H1 (cell line): Measurements from ENCODE around the gene TMSB10. TPM values are rescaled to one million over a fixed set of nuclear protein-coding genes. Genes with fewer than 3 reads are reported as not detected.
A peak's percentile ranks its signal among the peaks of the same experiment; 100 is the strongest.

Source experiments
- CTCF ChIA-PET: fragments of 300-600 bp; sonication (Branson Sonifier 250); formaldehyde crosslinking; loops from one replicate; lab custom pipeline; 2021; ENCODE audit not compliant: partially characterized antibody; lab: Charles Lee
- POLR2A ChIA-PET: fragments of 300-600 bp; sonication (Branson Sonifier 250); formaldehyde crosslinking; loops from one replicate; lab custom pipeline; 2021; ENCODE audit warnings: inconsistent platforms; ENCODE audit not compliant: partially characterized antibody; lab: Charles Lee
- DNase-seq, 2 experiments: peaks; one replicate each; pipeline versions ENCODE4 v3.0.0 to v3.0.0-alpha.2; 2010 to 2022; ENCODE audit warnings: low spot score in 2 of 2, low read depth in 1 of 2, mixed read lengths in 1 of 2
- FAIRE-seq: peaks from 2 replicates; lab custom pipeline; 2011; peaks lifted over from hg19 to GRCh38; lab: Jason Lieb, UNC
- H2AFZ ChIP-seq: 2 replicates; pipeline ENCODE4 v1.8.1; 2012; ENCODE audit warnings: low read length, inconsistent platforms
- H2AK5ac ChIP-seq: 2 replicates; pipeline ENCODE4 v1.6.1; 2013; ENCODE audit warnings: low read depth, low read length
- H2BK120ac ChIP-seq: replicated peaks from 2 replicates; pipeline ENCODE3; 2013; ENCODE audit warnings: low read depth, low read length, inconsistent platforms
- H2BK12ac ChIP-seq: 2 replicates; pipeline ENCODE4 v1.6.1; 2013; ENCODE audit warnings: low read depth, low read length
- H2BK15ac ChIP-seq: 2 replicates; pipeline ENCODE4 v1.6.1; 2013; ENCODE audit warnings: low read length
- H2BK20ac ChIP-seq: 2 replicates; pipeline ENCODE4 v1.6.1; 2013; ENCODE audit warnings: low read length
- H2BK5ac ChIP-seq: 2 replicates; pipeline ENCODE4 v1.6.1; 2013; ENCODE audit warnings: low read depth, low read length
- H3K14ac ChIP-seq: 2 replicates; pipeline ENCODE4 v1.6.1; 2013; ENCODE audit warnings: inconsistent platforms; ENCODE audit not compliant: insufficient read length
- H3K18ac ChIP-seq: 2 replicates; pipeline ENCODE4 v1.6.1; 2013; ENCODE audit warnings: low read length; ENCODE audit errors: extremely low read depth
- H3K23ac ChIP-seq: 2 replicates; pipeline ENCODE4 v1.6.1; 2013; ENCODE audit warnings: inconsistent platforms; ENCODE audit not compliant: insufficient read length
- H3K23me2 ChIP-seq: 2 replicates; pipeline ENCODE4 v1.6.1; 2013; ENCODE audit warnings: low read depth, low read length
- H3K27ac ChIP-seq: 2 replicates; pipeline ENCODE4 v1.6.1; 2011; ENCODE audit warnings: low read depth, low read length, inconsistent platforms
- H3K27me3 ChIP-seq, 4 experiments: replicated peaks in 1 of 4; 1 replicate in 1 of 4; 2 replicates in 3 of 4; pipeline versions ENCODE4 v1.6.1 to v1.8.1; 2011 to 2013; ENCODE audit warnings: low read length in 3 of 4, mild to moderate bottlenecking in 3 of 4, inconsistent platforms in 2 of 4, mixed read lengths in 2 of 4, moderate library complexity in 1 of 4; ENCODE audit not compliant: control insufficient read depth in 3 of 4, insufficient read depth in 3 of 4; ENCODE audit errors: extremely low read depth in 1 of 4
- H3K36me3 ChIP-seq, 4 experiments: 2 replicates each; pipeline versions ENCODE4 v1.6.1 to v1.8.1; 2011 to 2013; ENCODE audit warnings: mild to moderate bottlenecking in 4 of 4, low read length in 3 of 4, moderate library complexity in 2 of 4, control low read depth in 1 of 4, inconsistent platforms in 1 of 4; ENCODE audit not compliant: insufficient read depth in 4 of 4, control insufficient read depth in 2 of 4
- H3K4ac ChIP-seq: replicated peaks from 2 replicates; pipeline ENCODE3; 2013; ENCODE audit warnings: low read length, low read depth, mixed read lengths, inconsistent platforms; ENCODE audit not compliant: insufficient read length
- H3K4me1 ChIP-seq, 4 experiments: replicated peaks in 1 of 4; 1 replicate in 1 of 4; 2 replicates in 3 of 4; pipeline versions ENCODE4 v1.6.1 to v1.8.1; 2011 to 2013; ENCODE audit warnings: low read length in 3 of 4, inconsistent platforms in 2 of 4, mixed read lengths in 1 of 4; ENCODE audit not compliant: insufficient read depth in 4 of 4, control insufficient read depth in 3 of 4
- H3K4me2 ChIP-seq, 2 experiments: 2 replicates each; pipeline versions ENCODE4 v1.6.1 to v1.8.1; 2011 to 2013; ENCODE audit warnings: low read depth in 2 of 2, low read length in 2 of 2, control low read depth in 1 of 2, inconsistent platforms in 1 of 2, mild to moderate bottlenecking in 1 of 2; ENCODE audit not compliant: insufficient read depth in 1 of 2
- H3K4me3 ChIP-seq, 4 experiments: fragments of 200-600, 300-600 bp in 1 of 4; sonication (generic), shearing (Covaris generic), sonication (Bioruptor Twin) in 1 of 4; 2 replicates each; pipeline versions ENCODE4 v1.5.1 to v1.8.1; 2011 to 2016; ENCODE audit warnings: low read length in 4 of 4, low read depth in 3 of 4, control low read depth in 2 of 4, inconsistent platforms in 2 of 4, mild to moderate bottlenecking in 2 of 4, mixed read lengths in 1 of 4, moderate library complexity in 1 of 4; ENCODE audit not compliant: insufficient read depth in 2 of 4; ENCODE audit errors: extremely low read depth in 1 of 4
- H3K56ac ChIP-seq: replicated peaks from 2 replicates; pipeline ENCODE3; 2013; ENCODE audit warnings: low read depth, mild to moderate bottlenecking, mixed read lengths, low read length, inconsistent platforms; ENCODE audit not compliant: insufficient read length
- H3K79me1 ChIP-seq: 2 replicates; pipeline ENCODE4 v1.6.1; 2013; ENCODE audit warnings: low read depth, low read length, control low read depth
- H3K79me2 ChIP-seq, 2 experiments: 2 replicates each; pipeline versions ENCODE4 v1.6.1 to v1.8.1; 2012 to 2013; ENCODE audit warnings: low read length in 2 of 2, mild to moderate bottlenecking in 2 of 2, inconsistent platforms in 1 of 2; ENCODE audit not compliant: insufficient read depth in 2 of 2, control insufficient read depth in 1 of 2
- H3K9ac ChIP-seq, 4 experiments: replicated peaks in 1 of 4; 1 replicate in 1 of 4; 2 replicates in 3 of 4; pipeline versions ENCODE4 v1.6.1 to v1.8.1; 2011 to 2013; ENCODE audit warnings: low read depth in 3 of 4, low read length in 3 of 4, control low read depth in 2 of 4, mild to moderate bottlenecking in 2 of 4, moderate library complexity in 2 of 4, inconsistent platforms in 1 of 4; ENCODE audit errors: extremely low read depth in 1 of 4
- H3K9me3 ChIP-seq, 2 experiments: 2 replicates each; pipeline versions ENCODE4 v1.6.1 to v1.8.1; 2012 to 2013; ENCODE audit warnings: mild to moderate bottlenecking in 2 of 2, moderate library complexity in 2 of 2, control low read depth in 1 of 2, inconsistent platforms in 1 of 2, low read depth in 1 of 2, low read length in 1 of 2, mixed read lengths in 1 of 2; ENCODE audit not compliant: insufficient read depth in 2 of 2
- H4K20me1 ChIP-seq, 2 experiments: replicated peaks in 1 of 2; 2 replicates each; pipeline versions ENCODE3 to v1.8.1; 2011 to 2013; ENCODE audit warnings: inconsistent platforms in 2 of 2, low read length in 2 of 2, mild to moderate bottlenecking in 1 of 2; ENCODE audit not compliant: insufficient read depth in 2 of 2, control insufficient read depth in 1 of 2
- H4K5ac ChIP-seq: 2 replicates; pipeline ENCODE4 v1.6.1; 2013; ENCODE audit warnings: low read length, low read depth, mixed read lengths, inconsistent platforms; ENCODE audit not compliant: insufficient read length
- H4K8ac ChIP-seq: 2 replicates; pipeline ENCODE4 v1.8.0; 2013; ENCODE audit warnings: mild to moderate bottlenecking, moderate library complexity, low read length, inconsistent platforms; ENCODE audit not compliant: insufficient read depth; ENCODE audit errors: extremely low read depth
- H4K91ac ChIP-seq: replicated peaks from 2 replicates; pipeline ENCODE3; 2013; ENCODE audit warnings: low read length, mixed read lengths, inconsistent platforms; ENCODE audit not compliant: insufficient read length
- GTF2F1 ChIP-seq: IDR thresholded peaks from 2 replicates; pipeline ENCODE4 v1.6.1; 2012; ENCODE audit warnings: low read depth, low read length, improper control_type of control experiment, borderline replicate concordance
- JUND ChIP-seq: IDR thresholded peaks from 2 replicates; pipeline ENCODE4 v1.6.1; 2011; ENCODE audit warnings: mild to moderate bottlenecking, improper control_type of control experiment, low read length
- POLR2A ChIP-seq, 2 experiments: IDR thresholded peaks; 1 replicate in 1 of 2; 2 replicates in 1 of 2; pipeline ENCODE4 v1.6.1; 2011; ENCODE audit warnings: low read depth in 2 of 2, low read length in 2 of 2, mild to moderate bottlenecking in 2 of 2; ENCODE audit errors: control extremely low read depth in 1 of 2
- POLR2AphosphoS5 ChIP-seq: IDR thresholded peaks from 2 replicates; pipeline ENCODE4 v1.6.1; 2011; ENCODE audit warnings: low read depth, low read length
- RFX5 ChIP-seq: IDR thresholded peaks from 2 replicates; pipeline ENCODE4 v1.6.1; 2011; ENCODE audit warnings: low read depth, low read length, improper control_type of control experiment, borderline replicate concordance
- SIN3A ChIP-seq, 2 experiments: IDR thresholded peaks in 1 of 2; conservative IDR thresholded peaks in 1 of 2; 2 replicates each; pipeline ENCODE4 v1.6.1; 2011 to 2012; ENCODE audit warnings: low read length in 2 of 2, improper control_type of control experiment in 1 of 2, low read depth in 1 of 2, mild to moderate bottlenecking in 1 of 2
- TAF1 ChIP-seq: IDR thresholded peaks from 2 replicates; pipeline ENCODE4 v1.6.1; 2011; ENCODE audit warnings: mild to moderate bottlenecking, low read depth, low read length
- TAF7 ChIP-seq: optimal IDR thresholded peaks from 2 replicates; pipeline ENCODE3; 2011; ENCODE audit warnings: low read depth, mild to moderate bottlenecking, inconsistent platforms, low read length, moderate library complexity, borderline replicate concordance
- TBP ChIP-seq: IDR thresholded peaks from 2 replicates; pipeline ENCODE4 v1.6.1; 2011; ENCODE audit warnings: low read depth, low read length, improper control_type of control experiment
- WGBS, 2 experiments: shearing (Covaris generic) in 1 of 2; methylation state at CpG; one replicate each; pipeline versions ENCODE4 v1.1.6 to v1.1.7; 2013 to 2015; ENCODE audit warnings: low lambda C conversion rate in 2 of 2, mixed read lengths in 2 of 2, inconsistent platforms in 1 of 2, low coverage in 1 of 2, missing lambda C conversion rate in 1 of 2; ENCODE audit not compliant: insufficient replicate concordance in 2 of 2, insufficient coverage in 1 of 2, insufficient read length in 1 of 2; ENCODE audit errors: extremely low coverage in 1 of 2, missing lambda C conversion rate in 1 of 2; 5-methylcytosine and 5-hydroxymethylcytosine counted together
- polyA plus RNA-seq, 7 experiments: library from polyadenylated mRNA; depleted of rRNA in 3 of 7; stranded (reverse) in 5 of 7; unstranded in 2 of 7; fragments of >200 nt in 5 of 7; fragments of 200-250 nt in 2 of 7; gene quantifications; 1 replicate in 5 of 7; 2 replicates in 1 of 7; 4 replicates in 1 of 7; pipeline versions ENCODE4 v1.2.1 to v1.2.3, GENCODE V29; 2011 to 2013; ENCODE audit warnings: missing spikeins in 2 of 7, mixed read lengths in 2 of 7
- total RNA-seq: library from RNA; stranded (reverse); fragmentation: NEBNext Ultra II Directional; extraction: Animal tissue kit (Norgen Biotek cat#: 25700); gene quantifications from 2 replicates; pipeline ENCODE4 v1.2.1, GENCODE V29; 2021
- TF ChIP-seq, protein P1 (sequence below): IDR thresholded peaks from 2 replicates; pipeline ENCODE4 v1.6.1; 2012; ENCODE audit warnings: inconsistent platforms
- TF ChIP-seq, protein P2 (sequence below): IDR thresholded peaks from 2 replicates; pipeline ENCODE4 v1.6.1; 2012; ENCODE audit warnings: inconsistent platforms

The TMSB10 gene
- total and polyA plus RNA-seq, 2 of the 8 experiments (the other 6 are each of a cell fraction or from before 2014, with no cell fraction given): 593 to 1,075 TPM

DNA sequence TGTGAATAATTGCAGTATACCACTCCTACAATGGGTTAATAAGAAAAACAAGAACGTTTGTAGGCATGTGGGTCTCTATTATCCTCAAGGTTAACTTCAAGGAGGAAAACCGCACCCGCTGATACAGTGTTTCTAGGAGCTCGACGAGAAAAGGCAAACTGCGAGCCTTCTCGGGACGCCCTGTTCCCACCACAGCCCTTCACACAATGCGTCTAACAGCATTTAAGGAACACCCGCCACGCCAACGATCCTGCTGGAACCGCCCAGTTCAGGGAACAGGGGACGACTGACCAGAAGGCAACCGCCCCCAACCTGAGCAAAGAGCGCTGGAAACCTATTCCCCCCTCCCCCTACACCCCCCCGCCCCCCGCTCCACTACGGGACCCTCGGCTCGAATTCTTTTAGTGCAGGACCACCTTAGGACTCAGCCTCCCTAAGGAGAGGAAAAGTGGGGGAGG lies 710 bp upstream of the TMSB10 start:
- Histone ChIP-seq H3K9ac (peak overlapping the region in 3 of 4 experiments; percentile 62 to 79 (median 78); a peak in 4 of 7 replicates), H3K4ac (peak overlapping the region; percentile 21), H4K91ac (peak overlapping the region; percentile 98), H3K14ac (no peak overlapping the region), H4K20me1 (peaks cover 0 to 7% of the 10 kb centered on the region in 2 experiments), H3K4me3 (peak overlapping the region; percentile 82 to 99 (median 90)), H2BK12ac (peak overlapping the region; percentile 71; the same call in 1 of the 2 replicates), H3K79me1 (no peaks in the 10 kb centered on the region), H3K23me2 (peaks cover 18% of the 10 kb centered on the region), H3K4me1 (peaks cover 0 to 14% (median 7%) of the 10 kb centered on the region in 4 experiments), H2BK20ac (no peak overlapping the region), H4K5ac (peak overlapping the region; percentile 58), H4K8ac (peak overlapping the region; percentile 82; the same call in 1 of the 2 replicates), H3K27me3 (peaks cover 0 to 10% (median 8%) of the 10 kb centered on the region in 4 experiments; a peak in 6 of 7 replicates), H2AK5ac (no peak overlapping the region), H3K56ac (no peak overlapping the region), H3K36me3 (peaks cover 0 to 8% (median 0%) of the 10 kb centered on the region in 4 experiments; a peak in 3 of 8 replicates), H3K23ac (no peak overlapping the region), H3K18ac (peak overlapping the region; percentile 88), H3K27ac (no peak overlapping the region), H2AFZ (peak overlapping the region; percentile 84), H3K79me2 (peaks cover 0 to 12% of the 10 kb centered on the region in 2 experiments; a peak in 1 of 4 replicates), H2BK120ac (peak overlapping the region; percentile 69), H3K4me2 (peak overlapping the region; percentile 84 to 99), H2BK15ac (no peak overlapping the region; the same call in 1 of the 2 replicates), H3K9me3 (no peaks in the 10 kb centered on the region), H2BK5ac (peak overlapping the region; percentile 95; the same call in 1 of the 2 replicates)
- DNase-seq (peak in 1 of 2 experiments; percentile 74), FAIRE-seq (no peak)
- CTCF ChIA-PET: interaction anchor here (0.9 to 6.1 kb wide), 3 partner anchors 21 to 47 kb away, joined by 3 to 31 read pairs (median 4); partner anchors contain the start of gene TRABD2A
- POLR2A ChIA-PET: interaction anchor here (0.8 to 3.3 kb wide), 9 partner anchors 9 to 421 kb away, joined by 3 to 25 read pairs (median 4); no protein-coding TSS in a partner anchor
- 6% methylated on average over 13 of the region's 21 CpGs; no CpG with 5 or more reads in 1 of the 2 experiments for WGBS, 2 experiments
- TF ChIP-seq, protein P1, sequence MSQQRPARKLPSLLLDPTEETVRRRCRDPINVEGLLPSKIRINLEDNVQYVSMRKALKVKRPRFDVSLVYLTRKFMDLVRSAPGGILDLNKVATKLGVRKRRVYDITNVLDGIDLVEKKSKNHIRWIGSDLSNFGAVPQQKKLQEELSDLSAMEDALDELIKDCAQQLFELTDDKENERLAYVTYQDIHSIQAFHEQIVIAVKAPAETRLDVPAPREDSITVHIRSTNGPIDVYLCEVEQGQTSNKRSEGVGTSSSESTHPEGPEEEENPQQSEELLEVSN: peak; percentile 45
- TF ChIP-seq TAF1: peak; percentile 84
- TF ChIP-seq TAF7: peak; percentile 56
- TF ChIP-seq GTF2F1: no peak
- TF ChIP-seq, protein P2, sequence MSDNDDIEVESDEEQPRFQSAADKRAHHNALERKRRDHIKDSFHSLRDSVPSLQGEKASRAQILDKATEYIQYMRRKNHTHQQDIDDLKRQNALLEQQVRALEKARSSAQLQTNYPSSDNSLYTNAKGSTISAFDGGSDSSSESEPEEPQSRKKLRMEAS: peak; percentile 44; the same call in 1 of the 2 replicates
- peak; percentile 60 for TF ChIP-seq POLR2AphosphoS5
- no peak for TF ChIP-seq RFX5
- no peak for TF ChIP-seq JUND
- peak in 1 of 2 experiments; percentile 48; a peak in 1 of 3 replicates for TF ChIP-seq POLR2A (IDR thresholded peaks at IDR 0.05; ENCODE audit: control extremely low read depth in 1 of 2, low read depth in 2 of 2, low read length in 2 of 2)
- TF ChIP-seq SIN3A (conservative IDR thresholded peaks at IDR 0.05 in 1 of 2, IDR thresholded peaks at IDR 0.05 in 1 of 2; ENCODE audit: low read depth in 1 of 2, low read length in 2 of 2): no peak
- peak; percentile 48; the same call in 1 of the 2 replicates for TF ChIP-seq TBP
